GM18505 (cell line): ENCODE results near the gene RP9.

Source experiments
- ATAC-seq: cut with Tn5 transposase; IDR thresholded peaks from one replicate; pipeline ENCODE4 v1.9.1; 2021; ENCODE audit not compliant: unreplicated experiment
- POLR2A ChIP-seq: IDR thresholded peaks from 4 replicates; pipeline ENCODE4 v1.6.1; 2011; ENCODE audit warnings: borderline replicate concordance; ENCODE audit not compliant: insufficient read depth, insufficient read length; ENCODE audit errors: extremely low read depth

Gene RP9

GRCh38 chr7:33044986-33045385, 64.2 kb downstream of the RP9 start:
- no peak for ATAC-seq
- no peak for TF ChIP-seq POLR2A
